Measurements from ENCODE around the gene GYG1. TPM values are rescaled to one million over a fixed set of nuclear protein-coding genes. Genes with fewer than 3 reads are reported as not detected.
A peak's percentile ranks its signal among the peaks of the same experiment; 100 is the strongest.
"Not testable (repeated sequence)": the region's sequence is repeated elsewhere in the genome, so short reads cannot be mapped to it uniquely, and the experiment has no call there.

The GYG1 gene
- total RNA-seq, 3 donors from 2014 or later, result 22.5 to 26.1 (median 22.9) TPM

DNA sequence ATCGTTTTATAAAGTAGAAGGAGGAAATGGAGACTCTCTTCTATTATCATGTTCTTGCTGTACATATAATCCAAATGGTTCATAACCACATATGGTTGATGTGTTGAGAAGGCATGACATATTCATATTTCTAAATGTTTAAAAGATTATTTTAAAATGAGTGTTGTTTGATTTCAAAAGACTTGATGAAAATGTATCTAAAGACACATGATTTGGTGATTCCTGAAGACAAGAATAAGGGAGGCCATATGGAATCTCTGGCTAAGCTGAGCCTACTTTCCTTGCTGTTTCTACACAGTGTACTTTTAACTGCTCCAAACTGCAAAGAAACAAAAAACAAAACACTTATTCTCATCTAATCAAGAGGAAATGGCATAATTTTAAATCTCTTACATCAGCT lies 23.0 kb upstream of the GYG1 start:
- no peaks in the 10 kb centered on the region for H3K36me3 Mint-ChIP-seq (ENCODE audit: insufficient read depth)
- ATAC-seq (no peak), DNase-seq (no peak)
- no peaks in the 10 kb centered on the region for H3K4me1 Mint-ChIP-seq (ENCODE audit: low read depth)
- H3K27me3 Mint-ChIP-seq (ENCODE audit: low read depth), result no peaks in the 10 kb centered on the region
- no peaks in the 10 kb centered on the region for H3K9me3 Mint-ChIP-seq
- H3K4me3 Mint-ChIP-seq, result no peak overlapping the region

DNA sequence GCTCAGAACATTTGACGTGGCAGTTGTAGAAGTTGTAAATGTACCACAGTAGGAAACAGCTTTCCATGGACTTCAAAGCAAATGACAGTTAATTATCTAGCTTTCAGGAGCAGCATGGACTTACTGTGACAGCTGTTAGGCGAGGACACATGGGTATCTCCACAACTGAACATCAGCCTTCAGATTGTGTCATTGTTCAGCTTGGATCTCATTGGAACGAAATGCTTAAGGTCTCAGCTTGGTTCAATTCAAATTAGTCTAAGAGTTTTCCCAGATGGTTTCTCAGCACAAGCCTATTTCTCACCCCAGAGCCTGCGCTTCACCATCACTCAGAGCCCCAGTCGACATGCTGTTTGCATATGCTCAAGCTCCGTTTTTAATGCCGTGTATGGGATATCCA lies 21.1 kb upstream of the GYG1 start:
- no peak overlapping the region for H3K4me3 Mint-ChIP-seq
- peaks cover 3% of the 10 kb centered on the region for H3K4me1 Mint-ChIP-seq (ENCODE audit: low read depth)
- ATAC-seq, result no peak
- no peaks in the 10 kb centered on the region for H3K9me3 Mint-ChIP-seq
- H3K36me3 Mint-ChIP-seq (ENCODE audit: insufficient read depth), result no peaks in the 10 kb centered on the region
- no peak for DNase-seq
- no peaks in the 10 kb centered on the region for H3K27me3 Mint-ChIP-seq (ENCODE audit: low read depth)

DNA sequence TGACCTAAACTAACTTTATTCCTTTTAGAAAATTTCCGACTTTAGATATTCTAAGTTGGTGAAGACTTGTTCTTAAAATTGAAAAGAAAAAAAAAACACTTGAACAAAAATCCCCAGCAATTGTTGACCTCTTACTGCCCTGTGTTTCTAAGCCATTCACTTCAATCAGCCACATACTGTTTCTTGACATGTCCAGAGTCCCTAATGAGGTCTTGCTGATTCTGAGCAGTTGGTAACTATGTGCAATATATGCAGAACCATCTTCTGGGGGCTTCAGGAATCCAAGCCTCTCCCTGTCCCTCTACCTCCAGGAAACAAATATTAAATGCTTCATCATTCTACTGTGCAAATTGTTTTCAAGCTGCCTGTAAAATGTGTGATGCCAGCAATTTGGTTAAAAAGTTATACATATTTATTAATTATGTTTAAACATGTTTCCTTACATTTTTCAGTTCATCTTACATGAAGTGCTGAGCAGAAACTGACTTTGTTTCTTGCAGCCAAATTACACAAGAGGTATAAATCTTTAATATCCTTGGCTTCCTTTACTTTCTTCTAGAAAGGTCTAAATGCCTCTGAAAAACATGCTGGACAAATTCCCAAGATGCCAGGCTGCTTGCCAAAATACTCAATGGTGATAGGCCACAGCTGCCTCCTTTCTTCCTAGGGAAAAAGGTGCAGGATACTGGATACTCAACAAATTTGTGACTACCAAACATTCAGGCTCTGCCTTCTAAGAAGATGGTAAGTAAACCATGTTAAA lies 19.8 kb upstream of the GYG1 start:
- Mint-ChIP-seq H3K36me3 (ENCODE audit: insufficient read depth) (no peaks in the 10 kb centered on the region), H3K27me3 (ENCODE audit: low read depth) (no peaks in the 10 kb centered on the region), H3K4me1 (ENCODE audit: low read depth) (peaks cover 3% of the 10 kb centered on the region), H3K9me3 (no peaks in the 10 kb centered on the region), H3K4me3 (no peak overlapping the region)
- DNase-seq (no peak), ATAC-seq (no peak)

DNA sequence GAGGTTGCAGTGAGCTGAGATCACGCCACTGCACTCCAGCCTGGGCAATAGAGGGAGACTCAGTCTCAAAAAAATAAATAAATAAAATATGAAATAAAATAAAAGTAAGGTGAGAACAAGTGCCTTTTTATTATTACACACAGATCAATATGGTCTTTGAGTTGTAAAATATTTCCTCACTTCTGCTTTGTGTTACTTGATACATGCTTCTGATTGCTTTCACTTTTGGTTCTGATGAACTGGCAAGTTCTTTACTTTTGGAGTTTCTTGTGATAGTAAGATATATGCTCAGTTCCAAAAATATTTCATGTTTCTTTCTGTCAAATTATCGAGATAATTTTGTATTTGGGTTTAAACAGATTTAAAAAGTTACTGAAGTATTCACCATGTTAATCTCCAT lies 16.6 kb upstream of the GYG1 start:
- H3K4me1 Mint-ChIP-seq (ENCODE audit: low read depth), result peaks cover 3% of the 10 kb centered on the region
- DNase-seq (no peak), ATAC-seq (no peak)
- H3K27me3 Mint-ChIP-seq (ENCODE audit: low read depth), result peaks cover 6% of the 10 kb centered on the region
- H3K9me3 Mint-ChIP-seq, result no peaks in the 10 kb centered on the region
- no peaks in the 10 kb centered on the region for H3K36me3 Mint-ChIP-seq (ENCODE audit: insufficient read depth)
- H3K4me3 Mint-ChIP-seq, result no peak overlapping the region

DNA sequence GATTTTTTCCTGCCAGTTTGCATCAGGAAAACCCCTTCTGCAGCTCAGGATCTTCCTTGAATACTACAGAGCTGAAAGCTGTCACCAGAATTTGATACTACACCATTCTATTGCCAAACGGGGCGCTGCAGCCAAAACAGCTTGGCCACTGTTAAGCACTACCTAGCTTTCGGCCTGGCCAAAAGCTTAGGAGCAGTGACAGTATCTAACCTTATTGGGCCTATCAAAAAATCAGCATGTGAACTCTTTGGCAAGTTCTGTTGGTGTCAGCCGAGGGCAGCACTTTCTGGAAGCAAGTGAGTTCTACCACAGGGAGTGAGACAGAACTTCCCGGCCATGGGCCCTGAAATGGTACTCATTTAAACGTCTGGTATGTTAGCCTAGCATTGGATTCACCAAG lies 16.1 kb upstream of the GYG1 start:
- H3K4me3 Mint-ChIP-seq, result no peak overlapping the region
- no peaks in the 10 kb centered on the region for H3K9me3 Mint-ChIP-seq
- DNase-seq (no peak), ATAC-seq (no peak)
- H3K36me3 Mint-ChIP-seq (ENCODE audit: insufficient read depth), result no peaks in the 10 kb centered on the region
- H3K4me1 Mint-ChIP-seq (ENCODE audit: low read depth), result peaks cover 3% of the 10 kb centered on the region
- peaks cover 10% of the 10 kb centered on the region for H3K27me3 Mint-ChIP-seq (ENCODE audit: low read depth)

DNA sequence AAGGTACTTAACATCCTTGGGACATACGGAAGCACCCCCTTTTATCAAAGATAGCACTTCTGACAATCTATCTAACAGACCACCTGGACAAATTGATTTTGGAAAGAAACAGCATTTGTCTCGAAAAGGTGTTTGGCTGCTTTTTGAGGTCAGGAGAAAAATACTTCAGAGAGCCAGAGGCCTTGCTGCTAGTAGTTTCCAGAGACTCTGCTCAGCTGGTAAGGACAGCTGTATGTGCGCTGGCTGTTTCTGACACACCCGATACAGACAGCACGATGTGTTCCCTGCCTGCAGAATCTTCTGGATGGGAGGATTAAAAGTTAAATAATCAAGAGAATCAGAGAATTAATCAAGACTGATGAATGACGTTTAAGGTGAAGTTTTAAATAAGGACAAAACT lies 15.6 kb upstream of the GYG1 start:
- no peak for ATAC-seq
- H3K27me3 Mint-ChIP-seq (ENCODE audit: low read depth), result peaks cover 12% of the 10 kb centered on the region
- H3K4me3 Mint-ChIP-seq, result no peak overlapping the region
- no peaks in the 10 kb centered on the region for H3K36me3 Mint-ChIP-seq (ENCODE audit: insufficient read depth)
- H3K4me1 Mint-ChIP-seq (ENCODE audit: low read depth), result peaks cover 3% of the 10 kb centered on the region
- no peaks in the 10 kb centered on the region for H3K9me3 Mint-ChIP-seq
- no peak for DNase-seq

DNA sequence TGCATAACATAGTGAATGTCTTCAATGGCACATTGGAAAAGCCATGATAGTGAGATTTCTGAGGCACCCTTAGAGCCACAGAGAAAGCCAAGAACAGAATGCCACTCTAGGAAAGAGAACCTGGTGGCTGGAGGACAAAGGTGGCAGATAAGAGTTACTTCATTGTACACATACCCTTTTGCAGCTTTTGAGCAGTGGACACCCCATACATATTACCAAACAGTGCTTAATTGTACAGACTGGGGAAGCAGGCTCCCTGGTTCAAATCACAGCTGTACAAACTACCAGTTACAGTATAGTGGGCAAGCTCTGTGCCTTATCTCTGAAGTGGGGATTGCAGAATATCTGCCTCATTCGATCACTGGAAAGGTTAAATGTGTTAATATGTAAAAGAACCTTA lies 10.1 kb upstream of the GYG1 start:
- H3K4me1 Mint-ChIP-seq (ENCODE audit: low read depth), result no peaks in the 10 kb centered on the region
- no peak for DNase-seq
- no peaks in the 10 kb centered on the region for H3K9me3 Mint-ChIP-seq
- H3K36me3 Mint-ChIP-seq (ENCODE audit: insufficient read depth), result no peaks in the 10 kb centered on the region
- H3K4me3 Mint-ChIP-seq, result no peak overlapping the region
- H3K27me3 Mint-ChIP-seq (ENCODE audit: low read depth), result peaks cover 12% of the 10 kb centered on the region
- no peak for ATAC-seq

DNA sequence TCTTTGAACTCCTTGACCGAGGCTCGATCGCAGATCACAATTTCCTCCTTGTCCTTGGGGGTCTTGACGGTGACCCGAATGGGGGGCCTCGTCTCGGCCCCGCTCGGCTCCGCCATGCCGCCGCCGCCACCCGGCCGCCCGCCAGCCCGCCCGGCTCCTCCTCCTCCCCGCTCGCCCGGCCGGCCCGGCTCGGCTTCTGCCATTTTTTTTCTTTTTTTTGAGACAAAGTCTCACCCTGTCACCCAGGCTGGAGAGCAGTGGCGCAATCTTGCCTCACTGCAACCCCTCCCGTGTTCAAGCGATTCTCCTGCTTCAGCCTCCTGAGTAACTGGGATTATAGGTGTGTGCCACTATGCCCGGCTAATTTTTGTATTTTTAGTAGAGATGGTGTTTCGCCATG lies 3.8 kb upstream of the GYG1 start:
- not testable (repeated sequence) for H3K36me3 Mint-ChIP-seq (ENCODE audit: insufficient read depth); DNase-seq; H3K27me3 Mint-ChIP-seq (ENCODE audit: low read depth); H3K9me3 Mint-ChIP-seq; H3K4me3 Mint-ChIP-seq; ATAC-seq
- H3K4me1 Mint-ChIP-seq (ENCODE audit: low read depth), result peaks cover 14% of the 10 kb centered on the region

DNA sequence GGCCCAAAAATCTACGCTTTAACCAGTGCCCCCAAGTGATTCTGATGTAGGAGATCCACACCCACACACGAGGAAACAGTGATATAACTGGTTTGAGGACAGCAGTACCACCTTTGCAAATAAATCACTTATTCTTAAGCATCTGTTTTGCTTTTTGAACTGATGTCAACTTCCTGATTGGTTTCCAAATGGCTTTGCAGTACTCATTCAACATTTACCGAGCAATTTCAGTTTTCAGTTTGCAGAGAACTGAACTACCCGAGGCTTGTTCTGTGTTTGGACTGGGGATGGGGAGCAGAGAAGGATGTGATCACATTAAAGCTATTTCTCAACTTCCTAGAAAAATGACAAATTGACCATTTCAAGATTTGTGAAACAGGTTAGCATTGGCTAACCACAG lies 1.1 kb upstream of the GYG1 start:
- Mint-ChIP-seq H3K9me3 (no peaks in the 10 kb centered on the region), H3K4me1 (ENCODE audit: low read depth) (peaks cover 26% of the 10 kb centered on the region), H3K4me3 (peak overlapping the region; percentile 81), H3K36me3 (ENCODE audit: insufficient read depth) (no peaks in the 10 kb centered on the region), H3K27me3 (ENCODE audit: low read depth) (no peaks in the 10 kb centered on the region)
- ATAC-seq (no peak), DNase-seq (no peak)

DNA sequence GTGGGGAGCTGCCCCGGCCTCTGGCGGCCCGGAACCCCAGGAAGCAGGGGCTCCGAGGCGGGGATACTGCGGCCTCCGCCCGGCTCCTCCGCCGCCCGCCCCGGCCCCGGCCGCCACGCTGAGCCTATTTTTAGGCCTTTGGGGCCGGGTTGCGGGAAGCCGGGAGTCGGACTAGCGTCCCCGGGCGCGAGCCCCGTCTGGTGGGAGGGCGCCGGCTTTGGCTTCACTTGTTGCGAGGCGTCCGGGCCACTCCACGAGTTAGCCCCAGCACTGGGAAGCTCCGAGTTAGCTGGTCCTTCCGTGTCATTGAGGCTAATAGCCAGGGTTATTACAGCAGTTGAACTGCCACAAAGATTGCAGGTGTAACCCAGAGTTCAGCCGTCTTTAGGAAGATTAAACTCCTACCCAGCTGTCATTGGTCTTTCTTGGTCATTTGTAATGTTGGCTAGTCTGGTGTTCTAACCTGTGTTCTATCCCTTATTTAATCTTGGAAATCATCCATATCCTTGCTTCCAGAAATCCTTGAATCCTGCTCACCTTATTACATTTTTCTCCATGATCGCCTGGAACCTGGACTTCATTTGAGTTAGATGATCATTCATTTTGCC lies 791 bp downstream of the GYG1 start:
- H3K27me3 Mint-ChIP-seq (ENCODE audit: low read depth), result no peaks in the 10 kb centered on the region
- peaks cover 26% of the 10 kb centered on the region for H3K4me1 Mint-ChIP-seq (ENCODE audit: low read depth)
- peaks cover 14% of the 10 kb centered on the region for H3K36me3 Mint-ChIP-seq (ENCODE audit: insufficient read depth)
- H3K9me3 Mint-ChIP-seq, result no peaks in the 10 kb centered on the region
- ATAC-seq (peak; percentile 23 to 32), DNase-seq (no peak)
- peak overlapping the region; percentile 78 for H3K4me3 Mint-ChIP-seq

DNA sequence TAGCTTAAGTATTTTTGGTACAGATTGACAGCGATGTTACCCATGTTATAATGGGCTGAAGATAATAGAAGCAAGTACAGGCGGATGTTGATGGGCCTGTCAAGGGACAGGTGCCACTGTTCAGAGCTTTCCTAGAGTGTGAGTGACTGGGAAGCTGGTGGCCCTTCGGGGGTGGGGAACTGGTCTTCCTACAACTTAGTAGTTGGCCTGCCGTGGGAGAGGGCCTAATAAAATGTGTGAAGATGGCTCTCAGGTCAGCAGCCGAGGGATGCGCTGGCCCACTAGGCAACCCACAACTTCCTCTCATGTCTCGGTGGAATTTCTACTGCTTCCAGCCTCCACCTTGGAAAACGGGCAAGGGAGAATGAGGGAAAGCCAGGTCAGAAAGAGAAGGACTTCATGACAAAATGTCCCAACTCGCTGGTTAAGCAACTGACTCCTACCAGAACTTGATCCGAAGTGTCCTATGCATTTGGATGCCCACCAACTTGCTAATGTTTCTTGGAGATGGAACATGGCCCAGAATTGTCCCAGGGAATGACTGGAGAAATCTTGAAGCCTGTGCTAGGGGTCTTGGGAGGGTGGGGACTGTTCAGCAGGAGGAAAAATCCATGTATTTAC lies 1.4 kb downstream of the GYG1 start:
- DNase-seq, result no peak
- ATAC-seq, result no peak
- Mint-ChIP-seq H3K27me3 (ENCODE audit: low read depth) (no peaks in the 10 kb centered on the region), H3K9me3 (no peaks in the 10 kb centered on the region), H3K4me3 (peak overlapping the region; percentile 78), H3K4me1 (ENCODE audit: low read depth) (peaks cover 28% of the 10 kb centered on the region), H3K36me3 (ENCODE audit: insufficient read depth) (peaks cover 14% of the 10 kb centered on the region)

DNA sequence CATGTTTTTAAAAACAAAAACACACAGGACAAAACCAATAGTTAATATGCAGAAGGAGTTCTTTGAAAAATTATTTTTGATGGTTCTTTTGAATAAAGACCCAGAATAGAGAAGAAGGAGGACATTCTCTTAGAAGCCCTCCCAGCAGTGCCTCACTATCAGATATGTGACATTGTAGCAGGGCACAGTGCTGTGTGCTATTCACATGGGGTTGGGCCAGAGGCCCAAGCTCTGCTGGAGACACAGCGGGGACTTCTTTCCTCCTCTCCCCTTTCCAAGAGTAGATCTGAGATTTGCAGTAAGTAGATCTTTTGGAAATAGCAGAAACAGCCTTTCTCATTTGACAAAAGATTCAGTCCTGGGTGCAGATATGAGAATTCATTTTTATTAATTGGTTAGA lies 6.3 kb downstream of the GYG1 start:
- Mint-ChIP-seq H3K27me3 (ENCODE audit: low read depth) (no peaks in the 10 kb centered on the region), H3K36me3 (ENCODE audit: insufficient read depth) (peaks cover 30% of the 10 kb centered on the region), H3K4me1 (ENCODE audit: low read depth) (peaks cover 35% of the 10 kb centered on the region), H3K4me3 (no peak overlapping the region), H3K9me3 (no peaks in the 10 kb centered on the region)
- no peak for ATAC-seq
- no peak for DNase-seq

DNA sequence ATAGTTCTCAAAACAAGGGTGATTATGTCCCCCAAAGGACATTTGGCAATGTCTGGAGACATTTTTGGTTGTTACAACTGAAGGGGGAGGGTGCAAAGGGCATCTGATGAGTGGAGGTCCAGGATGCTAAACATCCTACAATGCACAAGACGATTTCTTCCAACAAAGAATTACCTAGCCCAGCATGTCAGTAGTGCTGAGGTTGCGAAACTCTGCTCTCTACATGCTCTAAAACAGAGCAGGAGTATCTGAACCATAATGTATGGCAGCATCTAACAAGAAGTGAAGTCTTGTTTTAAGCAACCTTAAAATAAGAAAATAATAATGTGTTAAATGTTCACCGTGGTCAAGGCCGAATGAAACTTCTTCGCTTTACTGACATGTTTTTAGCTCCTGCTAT lies 7.0 kb downstream of the GYG1 start:
- ATAC-seq (no peak), DNase-seq (no peak)
- Mint-ChIP-seq H3K27me3 (ENCODE audit: low read depth) (no peaks in the 10 kb centered on the region), H3K36me3 (ENCODE audit: insufficient read depth) (peaks cover 30% of the 10 kb centered on the region), H3K9me3 (no peaks in the 10 kb centered on the region), H3K4me3 (no peak overlapping the region), H3K4me1 (ENCODE audit: low read depth) (peaks cover 28% of the 10 kb centered on the region)

DNA sequence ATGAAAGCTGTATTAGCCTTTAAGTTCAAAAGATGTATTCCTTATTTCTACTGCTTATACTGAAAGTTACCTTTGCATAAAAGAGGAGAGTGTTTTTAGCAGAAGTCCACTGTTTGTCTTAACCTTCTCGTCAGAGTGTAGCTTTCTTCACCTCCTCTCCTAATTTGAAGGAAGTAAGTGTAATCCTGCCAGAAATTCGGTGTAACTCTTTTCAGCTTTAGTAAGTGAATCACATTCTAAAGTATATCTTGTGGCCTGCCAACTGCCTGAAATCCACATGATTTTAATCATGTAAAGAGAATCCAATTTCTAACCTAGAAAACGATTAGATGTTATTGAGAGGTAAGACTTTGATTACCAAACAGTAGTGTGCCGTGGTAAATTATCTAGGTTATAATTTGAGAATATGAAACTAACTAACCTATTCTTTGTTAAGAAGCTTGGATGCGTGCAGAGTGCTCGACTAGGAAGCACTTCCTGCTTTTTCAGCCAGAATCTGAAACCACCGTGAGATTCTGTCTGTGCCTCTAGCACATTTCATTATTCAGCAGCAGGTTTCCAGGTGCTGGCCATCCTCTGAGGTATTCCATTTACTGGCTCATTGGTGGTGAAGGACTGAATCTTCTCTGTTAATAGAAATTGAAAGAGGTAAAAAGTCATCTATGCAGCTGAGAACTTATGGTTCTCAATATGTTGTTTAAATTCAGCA lies 7.5 kb downstream of the GYG1 start:
- H3K4me3 Mint-ChIP-seq, result no peak overlapping the region
- DNase-seq (no peak), ATAC-seq (peak in 1 of 2 donors; percentile 32)
- no peaks in the 10 kb centered on the region for H3K9me3 Mint-ChIP-seq
- no peaks in the 10 kb centered on the region for H3K27me3 Mint-ChIP-seq (ENCODE audit: low read depth)
- peaks cover 27% of the 10 kb centered on the region for H3K4me1 Mint-ChIP-seq (ENCODE audit: low read depth)
- H3K36me3 Mint-ChIP-seq (ENCODE audit: insufficient read depth), result peaks cover 30% of the 10 kb centered on the region

Data from activated T-cell treated with anti-CD3 and anti-CD28 coated beads, Interleukin-2, amount 50 U/mL, for 4 hours (primary cell).